Measurements from ENCODE around the gene OBSL1.

Gene OBSL1

DNA sequence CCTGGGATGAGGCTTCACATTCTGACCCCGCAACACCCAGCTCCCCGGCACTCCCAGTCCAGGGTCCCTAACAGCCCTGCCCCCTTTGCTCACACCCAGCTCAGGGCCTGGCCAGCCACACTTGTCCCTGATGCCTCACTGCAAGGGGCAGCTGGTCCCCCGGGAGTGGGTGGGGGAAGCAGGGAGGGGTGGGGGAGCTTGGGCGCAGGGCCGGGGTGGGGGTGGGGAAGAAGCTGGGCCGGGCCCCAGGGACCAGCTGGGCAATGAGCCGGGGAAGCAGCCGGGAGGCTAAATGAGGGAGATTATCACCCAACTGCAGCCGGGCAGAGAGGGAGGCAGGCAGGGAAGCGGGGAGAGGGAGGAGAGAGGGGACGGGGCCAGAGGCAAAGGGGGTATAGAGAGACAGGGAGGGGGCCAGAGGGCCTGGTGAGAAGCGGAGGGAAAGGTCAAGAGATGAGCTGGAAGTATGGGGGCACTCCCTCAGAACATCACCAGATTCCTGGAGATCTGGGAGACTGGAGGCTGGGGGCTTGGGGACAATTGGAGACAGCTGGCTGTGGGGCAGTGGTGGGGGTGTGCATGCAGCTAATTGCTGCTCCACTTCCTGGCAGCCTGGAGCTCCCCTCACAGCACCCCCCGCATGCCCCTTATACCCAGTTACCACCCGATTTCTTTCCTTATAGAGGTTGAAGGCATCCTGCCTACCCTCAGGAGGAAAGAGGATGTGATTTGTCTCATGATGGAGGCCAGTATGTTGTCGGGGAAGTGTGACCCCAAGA lies 59.6 kb downstream of the OBSL1 start:
- DNase-seq: no peak

DNA sequence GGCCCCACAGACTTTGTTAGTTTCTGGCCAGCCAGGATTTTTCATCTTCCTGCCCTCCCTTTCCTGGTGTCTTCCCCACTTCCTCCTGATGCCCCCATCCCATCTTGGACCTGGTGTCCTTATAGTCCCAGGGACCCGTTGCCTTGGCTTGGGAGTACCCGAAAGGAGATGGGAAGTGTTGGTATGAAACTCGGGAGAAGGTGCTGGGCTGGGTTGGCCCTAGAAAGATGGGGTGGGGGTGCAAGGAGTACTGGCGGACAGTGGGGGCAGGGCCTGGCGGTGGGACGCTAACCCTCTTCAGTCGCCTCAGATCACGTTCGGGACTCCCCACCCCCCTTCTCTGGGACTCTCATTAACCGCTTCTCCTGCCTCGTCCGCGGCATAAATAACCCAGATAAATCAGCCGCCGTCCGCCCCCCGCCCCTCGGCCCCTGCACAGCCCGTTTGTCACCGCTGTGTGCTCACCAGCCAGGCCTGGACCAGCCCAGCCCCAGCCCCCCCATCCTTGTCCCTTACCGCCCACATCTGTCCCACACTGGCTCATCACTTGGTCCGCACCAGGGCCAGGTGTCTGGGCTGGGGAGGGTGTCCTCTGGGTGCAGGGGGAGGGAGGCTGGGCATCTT lies 60.7 kb downstream of the OBSL1 start:
- no peak for DNase-seq

DNA sequence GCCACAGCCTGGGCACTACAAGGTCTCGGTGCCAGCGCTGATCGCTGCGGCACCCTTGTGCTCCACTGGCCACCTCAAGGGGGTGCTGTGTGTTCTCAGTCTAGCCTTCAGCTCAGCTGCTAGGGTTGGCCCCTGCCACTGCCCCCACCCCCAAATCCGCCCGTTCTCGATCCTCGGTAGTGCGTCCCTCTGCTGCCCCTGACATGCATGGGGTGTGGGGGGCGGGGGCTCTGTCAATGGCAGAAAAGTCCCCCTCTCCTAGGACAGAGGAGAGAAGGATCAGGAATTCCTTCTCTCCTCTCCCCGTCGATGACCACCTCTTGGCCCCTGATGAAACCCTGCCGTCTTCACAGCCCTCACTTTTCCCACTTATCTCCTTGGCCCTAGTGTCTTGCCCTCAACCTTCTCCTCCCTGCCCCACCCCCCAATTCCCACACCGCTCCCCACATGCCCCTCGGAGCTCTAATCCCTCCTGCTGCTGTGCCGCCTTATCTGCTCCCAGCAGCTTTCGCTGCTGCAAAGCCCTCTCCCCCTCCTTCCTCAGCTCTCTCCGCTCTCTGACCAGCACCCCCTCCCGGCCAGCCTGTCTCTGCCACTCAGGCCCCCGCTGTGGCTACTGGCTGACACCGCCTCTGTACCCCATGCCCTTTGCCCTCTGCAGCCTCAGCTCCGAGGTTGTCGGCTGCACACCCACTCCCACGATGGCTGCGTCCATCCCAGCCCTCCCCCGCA lies 61.4 kb downstream of the OBSL1 start:
- peak; percentile 49 for DNase-seq

DNA sequence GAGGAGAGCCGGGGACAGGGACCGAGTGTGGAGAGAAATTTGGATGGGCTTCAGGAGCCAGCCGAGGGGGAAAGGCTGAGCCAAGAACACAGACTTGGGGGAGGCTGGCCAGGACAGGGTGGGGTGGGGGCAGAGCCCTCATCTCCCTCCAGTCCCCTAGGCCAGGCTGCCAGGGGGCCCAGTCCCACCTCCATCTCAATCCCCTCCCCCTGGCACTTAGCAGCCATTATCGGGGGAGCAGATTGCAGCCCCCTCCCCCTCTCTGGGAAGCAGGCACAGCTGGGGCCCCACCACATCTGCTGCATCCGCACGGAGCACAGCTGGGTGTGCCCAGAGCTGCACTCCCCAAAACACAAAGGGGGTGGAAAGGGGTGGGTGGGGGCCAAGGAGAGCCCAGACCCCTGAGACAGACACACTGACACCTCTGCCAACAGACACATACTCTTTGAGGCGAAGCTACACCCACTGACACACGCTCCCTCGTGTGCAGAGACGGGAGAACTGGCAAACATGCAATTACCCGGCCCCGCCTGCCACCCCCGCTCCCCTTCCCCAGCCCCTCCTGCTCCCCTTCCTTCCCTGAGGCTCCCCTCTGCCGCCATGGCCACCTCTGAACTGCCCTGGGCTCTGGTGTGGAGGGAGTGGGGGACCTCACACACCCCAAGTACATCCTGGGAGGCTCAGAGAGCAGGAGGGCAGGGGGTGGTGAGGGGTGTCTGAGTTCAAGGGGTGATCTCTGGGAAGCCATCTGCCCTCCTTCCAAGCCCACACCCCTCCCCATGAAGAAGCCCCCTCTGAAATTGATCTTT lies 62.2 kb downstream of the OBSL1 start:
- no peak for DNase-seq

DNA sequence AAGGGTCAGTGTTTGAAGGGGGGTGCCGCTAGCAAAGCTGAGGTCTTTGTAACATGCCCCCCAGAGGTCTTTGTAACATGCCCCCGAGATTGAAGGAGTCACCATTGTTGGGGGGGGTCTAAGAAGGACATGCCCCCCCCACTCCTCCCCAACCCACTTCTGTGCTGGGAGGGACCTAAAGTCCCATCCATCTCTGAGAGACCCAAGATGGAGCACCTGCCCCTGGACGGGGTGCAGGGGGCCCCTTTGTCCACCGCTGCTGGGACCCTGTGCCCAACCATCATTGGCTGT lies 63.0 kb downstream of the OBSL1 start:
- no peak for DNase-seq

DNA sequence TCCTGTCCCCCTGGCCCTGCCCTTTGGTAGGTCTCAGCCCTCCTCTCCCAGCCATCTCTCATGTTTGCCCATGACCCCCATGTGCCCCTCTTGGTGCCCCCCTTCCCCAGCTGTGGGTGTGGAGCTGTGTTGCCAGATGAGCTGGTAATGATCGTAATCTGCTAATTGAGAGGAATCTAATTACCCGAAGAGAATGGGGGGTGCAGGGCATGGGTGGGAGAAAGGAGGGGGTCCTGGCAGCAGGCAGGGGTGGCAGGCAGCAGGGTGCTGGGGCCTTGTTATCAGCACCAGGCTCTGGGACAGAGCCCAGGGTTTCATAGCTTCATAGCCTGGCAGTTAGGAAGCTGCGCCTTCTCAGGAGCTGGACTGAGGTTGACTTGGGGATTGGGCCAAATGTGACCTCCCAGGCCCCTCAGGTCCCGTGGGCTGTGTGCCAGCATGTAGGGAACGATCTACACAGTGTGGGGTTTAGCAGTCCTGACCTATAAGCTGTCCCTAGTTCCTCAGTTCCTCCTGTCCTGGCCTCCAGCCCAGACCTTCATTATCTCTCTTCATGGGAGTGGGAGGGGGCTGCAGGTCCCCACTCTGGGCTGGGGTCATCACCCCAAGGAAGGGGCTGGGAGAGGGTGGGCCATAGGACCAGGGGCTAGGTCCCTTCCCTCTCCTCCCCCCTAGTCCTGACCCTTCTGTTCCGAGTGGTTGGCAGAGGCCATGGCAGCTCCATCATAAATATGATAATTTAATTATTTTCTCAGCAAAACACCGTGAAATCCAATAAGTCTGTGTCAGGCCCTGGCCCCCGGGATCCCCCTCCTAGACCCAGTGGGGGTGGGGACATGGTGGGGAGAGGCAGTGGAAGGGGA lies 63.5 kb downstream of the OBSL1 start:
- DNase-seq: no peak

DNA sequence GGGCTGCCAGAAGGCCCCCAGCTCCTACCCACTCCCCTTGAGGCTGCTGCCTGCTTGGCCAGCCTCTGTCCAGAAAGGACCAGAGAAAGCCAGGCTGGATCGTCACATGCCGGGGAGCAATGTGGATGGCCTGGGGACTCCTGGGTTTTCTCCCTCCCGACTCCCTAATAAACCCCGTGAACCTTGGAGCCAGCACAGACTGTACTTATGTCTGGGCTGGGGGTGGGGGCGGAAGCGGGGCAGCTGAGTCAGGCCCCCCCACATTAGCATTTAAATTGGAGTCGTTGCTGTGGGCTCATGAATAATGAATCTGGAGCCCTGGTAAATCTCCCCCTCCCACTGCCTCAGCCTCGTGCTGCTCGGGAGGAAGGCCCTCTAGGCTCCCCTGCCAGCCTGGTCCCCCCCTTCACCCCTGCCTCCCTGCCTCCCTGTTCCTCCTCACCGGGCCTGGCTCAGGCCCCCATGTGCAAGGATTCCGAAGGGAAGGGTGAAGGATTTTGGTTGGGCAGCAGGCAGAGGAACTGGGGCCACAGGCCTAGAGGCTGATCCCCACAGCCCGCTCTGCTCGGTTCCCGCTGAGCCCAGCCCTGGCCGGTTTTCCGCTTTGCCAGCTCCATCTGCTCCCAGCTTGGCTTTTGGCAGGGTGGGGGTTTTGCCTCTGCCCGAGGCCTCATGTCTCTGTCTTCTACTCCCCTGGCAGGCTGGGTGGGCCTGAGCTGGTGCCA lies 64.4 kb downstream of the OBSL1 start:
- DNase-seq: no peak

DNA sequence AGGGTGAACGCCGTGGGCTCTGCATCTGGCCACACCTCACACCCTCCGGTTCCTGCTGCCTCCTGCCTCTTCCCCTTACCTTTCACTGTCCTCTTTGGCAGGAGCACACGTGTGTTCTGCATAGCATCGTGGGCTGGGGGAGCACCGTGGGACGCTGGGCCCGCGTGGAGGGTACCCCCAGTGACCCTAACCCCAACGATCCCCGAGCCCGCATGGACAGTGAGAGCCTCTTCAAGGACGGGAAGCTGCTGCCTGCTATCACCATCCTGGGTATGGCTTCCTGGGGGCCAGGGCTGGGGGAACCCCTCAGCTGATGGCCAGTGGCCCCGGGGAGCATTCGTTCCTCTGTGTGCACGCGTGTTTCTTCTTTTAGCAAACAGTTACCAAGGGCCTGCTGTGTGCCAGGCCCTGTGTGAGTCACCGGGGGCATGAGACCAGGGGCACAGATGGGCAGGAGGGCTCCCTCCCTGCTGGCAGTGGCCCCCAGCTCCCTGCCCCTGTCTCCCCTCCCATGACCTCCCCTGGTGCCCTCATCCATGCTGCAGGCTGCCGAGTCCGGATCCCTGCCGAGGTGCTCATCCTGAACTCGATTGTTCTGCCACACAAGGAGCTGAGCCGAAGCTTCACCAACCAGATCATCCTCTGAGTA lies 65.1 kb downstream of the OBSL1 start:
- DNase-seq: no peak

DNA sequence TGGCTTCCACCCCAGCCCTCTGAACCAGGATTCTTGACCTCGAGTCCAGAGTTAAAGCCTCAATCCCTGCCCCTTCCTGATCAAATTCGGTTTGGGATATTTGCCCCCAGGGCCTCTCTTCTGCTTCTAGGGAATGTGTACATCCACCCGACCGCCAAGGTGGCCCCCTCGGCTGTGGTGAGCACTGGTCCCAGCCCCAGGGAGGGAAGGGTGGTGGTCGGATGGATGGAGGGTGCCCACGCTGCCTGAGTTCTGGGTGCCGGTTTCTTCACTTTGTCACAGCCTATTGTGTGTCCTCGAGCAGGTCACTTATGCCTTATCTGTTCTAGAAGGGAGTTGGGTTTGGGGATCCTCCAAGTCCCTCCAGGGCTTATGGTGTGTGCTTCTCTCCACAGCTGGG lies 65.8 kb downstream of the OBSL1 start:
- no peak for DNase-seq

DNA sequence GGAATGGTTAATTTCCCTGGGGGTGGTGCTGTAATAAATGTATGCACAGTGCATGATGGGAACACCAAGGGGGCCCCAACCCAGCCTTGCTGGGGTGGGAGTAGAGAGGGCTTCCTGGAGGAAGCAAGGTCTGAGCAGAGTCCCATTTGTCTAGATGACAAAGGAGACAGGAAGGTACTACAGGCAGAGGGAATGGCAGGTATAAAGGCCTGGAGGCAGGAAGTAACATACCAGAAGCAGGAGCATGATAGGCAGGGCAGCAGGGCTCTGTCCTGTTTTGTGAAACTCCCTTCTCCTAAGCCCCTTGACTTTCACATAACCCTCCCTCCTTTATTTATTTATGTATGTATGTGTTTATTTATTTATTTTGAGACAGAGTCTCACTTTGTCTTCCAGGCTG lies 68.7 kb downstream of the OBSL1 start:
- DNase-seq: no peak

DNA sequence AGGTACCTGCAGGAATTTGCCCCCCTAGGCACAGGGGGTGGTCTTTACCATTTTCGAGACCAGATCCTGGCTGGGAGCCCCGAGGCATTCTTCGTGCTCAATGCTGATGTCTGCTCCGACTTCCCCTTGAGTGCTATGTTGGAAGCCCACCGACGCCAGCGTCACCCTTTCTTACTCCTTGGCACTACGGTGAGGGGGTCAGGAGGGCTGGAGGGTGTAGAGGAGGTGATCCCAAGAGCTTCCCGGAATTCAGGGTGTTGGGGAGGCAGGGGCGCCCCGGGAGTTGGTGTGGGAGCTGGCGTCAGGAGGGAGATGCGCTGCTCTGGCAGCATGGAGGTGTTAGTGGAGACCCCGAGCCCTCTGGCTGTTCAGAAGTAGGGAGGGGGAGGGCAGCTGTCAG lies 69.5 kb downstream of the OBSL1 start:
- DNase-seq: no peak

Measured in HCEC 1CT (cell line).